Measurements from ENCODE around the gene STOML1.
"Not testable (repeated sequence)": the region's sequence is repeated elsewhere in the genome, so short reads cannot be mapped to it uniquely, and the experiment has no call there.

Gene STOML1

GRCh38 chr15:73986055-73986775, 5.9 kb downstream of the STOML1 start:
- no peak for DNase-seq

DNA sequence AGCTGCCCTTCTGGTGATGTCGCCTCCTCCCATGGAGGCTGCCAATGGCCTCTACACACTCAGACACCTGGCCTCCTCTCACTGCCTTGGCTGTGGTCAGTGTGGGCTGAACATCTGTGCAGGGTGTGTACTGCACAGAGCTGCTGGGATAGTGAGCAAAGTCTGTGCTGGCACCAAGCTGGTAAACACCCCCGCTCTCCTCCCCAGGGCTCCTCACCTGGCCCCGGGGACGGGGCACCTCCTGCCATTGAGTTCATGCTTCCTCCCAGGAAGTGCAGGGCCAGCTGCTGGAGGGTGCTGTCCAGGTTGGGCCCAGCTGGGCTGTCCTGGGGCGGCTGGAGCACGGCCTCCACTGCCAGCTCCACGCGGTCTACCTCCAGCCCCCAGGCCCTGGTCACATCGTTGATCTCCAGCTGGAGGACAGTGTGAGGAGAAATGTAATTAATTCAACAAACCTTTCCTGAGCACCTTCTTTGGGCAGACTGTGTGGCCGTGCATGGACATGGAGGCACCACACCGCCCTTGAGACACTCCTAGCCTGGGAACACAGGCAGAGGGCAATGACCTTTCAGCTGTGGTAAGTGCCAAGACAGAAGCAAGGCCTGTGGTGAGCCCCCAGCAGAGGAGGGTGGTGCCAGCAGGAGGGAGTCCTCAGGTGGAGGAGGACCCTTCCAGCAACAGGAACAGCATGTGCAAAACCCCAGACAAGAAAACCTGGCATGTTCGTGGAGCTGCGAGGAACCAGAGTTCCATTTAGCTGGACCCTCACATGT, 6.8 kb downstream of the STOML1 start:
- DNase-seq: no peak

DNA sequence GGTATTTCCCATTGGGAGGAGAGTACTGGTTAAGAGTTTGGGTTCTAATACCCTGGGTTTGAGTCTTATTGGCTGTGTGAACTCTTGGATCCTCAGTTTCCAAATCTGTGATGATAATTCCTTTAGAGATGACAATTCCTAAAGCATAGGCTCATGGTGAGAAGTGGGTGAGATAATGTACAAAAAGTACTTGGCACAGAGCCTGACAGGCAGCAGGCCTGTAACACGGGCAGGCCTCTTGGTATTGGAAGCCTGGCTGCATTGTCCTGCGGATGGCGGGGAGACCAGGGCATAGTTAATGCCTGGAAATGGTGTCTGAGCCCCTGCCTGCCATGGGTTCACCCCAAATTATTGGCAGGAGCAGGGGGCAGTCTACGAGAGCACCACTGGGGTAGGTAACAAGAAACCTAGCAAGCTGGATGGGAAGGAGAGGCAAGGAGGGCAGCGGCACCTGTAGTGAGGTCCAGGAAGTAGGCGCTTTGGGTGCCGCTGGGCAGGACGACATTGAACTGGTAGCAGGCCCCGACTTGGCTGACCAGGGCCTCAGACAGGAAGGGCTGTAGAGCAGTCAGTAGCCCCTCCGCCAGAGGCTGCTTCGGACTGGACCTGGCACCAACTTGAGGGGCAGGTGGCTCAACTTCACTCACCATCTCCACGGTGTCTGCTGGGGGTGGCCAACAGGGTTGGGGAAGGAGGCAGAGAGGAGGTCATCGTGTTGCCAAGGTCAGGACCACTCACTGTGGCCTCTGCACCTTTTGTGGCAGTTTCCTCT, 7.7 kb downstream of the STOML1 start:
- no peak for DNase-seq

- DNase-seq: no peak
Observed at GRCh38 chr15:73983773-73984172, 8.3 kb downstream of the STOML1 start.

- no peak for DNase-seq
Observed at GRCh38 chr15:73983211-73983727, 8.8 kb downstream of the STOML1 start.

DNA sequence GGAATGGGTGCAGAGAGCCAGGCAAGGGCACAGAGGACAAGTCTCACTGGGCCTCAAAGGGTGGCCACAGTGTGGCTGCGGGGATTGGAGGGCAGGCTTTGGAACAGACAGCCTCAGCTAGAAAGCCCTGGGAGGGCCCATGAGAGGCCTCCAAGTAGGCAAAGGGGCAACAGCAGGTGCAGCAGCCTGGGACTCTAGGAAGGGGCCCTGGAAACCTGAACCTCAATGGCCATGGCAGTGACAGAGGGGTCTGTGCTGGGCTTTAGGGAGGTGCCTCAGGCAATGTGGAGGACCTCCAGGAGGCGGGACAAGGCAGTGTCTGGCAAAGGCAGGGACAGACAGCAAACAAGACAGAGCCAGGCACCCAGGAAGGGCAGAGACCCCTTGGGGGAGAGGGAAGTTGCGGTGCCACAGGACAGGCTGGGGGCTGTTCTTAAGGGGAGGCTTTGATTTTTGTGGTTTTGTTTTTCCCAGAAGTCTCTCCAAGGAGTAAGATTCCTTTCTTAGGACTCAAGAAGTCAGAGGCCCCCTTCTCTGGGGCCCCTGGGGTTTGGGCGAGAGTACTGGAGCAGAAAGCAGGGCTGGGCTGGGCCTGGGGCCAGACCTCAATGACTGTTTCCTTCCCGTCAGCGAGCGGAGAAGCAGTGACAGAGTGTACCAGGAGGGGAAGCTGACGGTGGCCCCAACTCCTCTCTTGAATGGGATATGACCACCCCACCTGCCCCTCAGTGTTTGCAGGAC, 9.7 kb downstream of the STOML1 start:
- no peak for DNase-seq

DNA sequence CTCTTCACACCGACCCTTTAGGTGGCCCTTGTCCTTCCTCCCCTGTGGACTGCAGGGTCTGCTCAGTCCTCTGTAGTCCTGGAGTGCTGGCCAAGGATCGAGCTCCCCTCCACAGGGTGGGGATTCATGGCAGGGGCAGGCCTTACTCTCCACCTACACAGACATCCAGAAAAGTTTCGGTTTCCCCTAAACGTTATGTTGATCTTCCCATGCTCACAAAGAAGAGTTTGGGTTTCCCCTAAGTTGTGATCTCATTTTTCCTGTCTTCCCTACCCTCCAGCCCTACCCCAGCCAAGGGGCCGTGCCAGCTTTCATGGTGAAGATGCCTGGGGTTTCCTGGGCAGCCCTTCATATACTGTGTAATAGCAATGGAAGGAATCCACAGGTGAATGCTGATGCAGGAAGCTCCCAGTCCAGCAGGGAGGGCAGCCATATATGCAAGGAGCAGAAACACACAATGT, 10.3 kb downstream of the STOML1 start:
- no peak for DNase-seq

DNA sequence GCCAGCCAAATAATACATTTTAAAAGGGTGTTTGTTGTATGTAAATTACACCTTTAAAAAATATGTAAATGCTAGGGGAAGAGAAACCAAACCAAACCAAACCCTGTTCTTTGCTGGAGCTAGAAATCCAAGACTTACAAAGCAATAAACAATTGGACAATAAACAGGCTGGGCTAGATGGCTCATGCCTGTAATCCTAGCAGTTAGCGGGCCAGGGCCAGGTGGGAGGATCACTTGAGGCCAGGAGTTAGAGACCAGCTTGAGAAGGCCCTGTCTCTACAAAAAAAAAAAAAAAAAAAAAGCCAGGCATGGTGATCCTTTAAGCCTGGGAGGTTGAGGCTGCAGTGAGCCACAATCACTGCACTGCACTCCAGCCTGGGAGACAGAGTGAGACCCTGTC, 12.5 kb downstream of the STOML1 start:
- DNase-seq: no peak

- peak; percentile 3 for DNase-seq
Observed at GRCh38 chr15:73978896-73979295, 13.2 kb downstream of the STOML1 start.

GRCh38 chr15:73975440-73976125, 16.5 kb downstream of the STOML1 start:
- peak; percentile 23 for DNase-seq

DNA sequence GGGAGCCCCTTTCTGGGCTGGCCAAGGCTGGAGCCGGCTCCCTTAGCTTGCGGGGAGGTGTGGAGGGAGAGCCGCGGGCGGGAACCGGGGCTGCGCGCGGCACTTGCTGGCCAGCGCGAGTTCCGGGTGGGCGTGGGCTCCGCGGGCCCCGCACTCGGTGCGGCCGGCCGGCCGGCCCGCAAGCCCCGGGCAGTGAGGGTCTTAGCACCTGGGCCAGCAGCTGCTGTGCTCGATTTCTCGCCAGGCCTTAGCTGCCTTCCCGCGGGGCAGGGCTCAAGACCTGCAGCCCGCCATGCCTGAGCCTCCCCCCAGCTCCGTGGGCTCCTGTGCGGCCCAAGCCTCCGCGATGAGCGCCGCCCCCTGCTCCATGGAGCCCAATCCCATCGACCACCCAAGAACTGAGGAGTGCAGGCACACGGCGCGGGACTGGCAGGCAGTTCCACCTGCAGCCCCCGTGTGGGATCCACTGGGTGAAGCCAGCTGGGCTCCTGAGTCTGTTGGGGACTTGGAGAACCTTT, 18.4 kb downstream of the STOML1 start:
- peak; percentile 28 for DNase-seq

DNA sequence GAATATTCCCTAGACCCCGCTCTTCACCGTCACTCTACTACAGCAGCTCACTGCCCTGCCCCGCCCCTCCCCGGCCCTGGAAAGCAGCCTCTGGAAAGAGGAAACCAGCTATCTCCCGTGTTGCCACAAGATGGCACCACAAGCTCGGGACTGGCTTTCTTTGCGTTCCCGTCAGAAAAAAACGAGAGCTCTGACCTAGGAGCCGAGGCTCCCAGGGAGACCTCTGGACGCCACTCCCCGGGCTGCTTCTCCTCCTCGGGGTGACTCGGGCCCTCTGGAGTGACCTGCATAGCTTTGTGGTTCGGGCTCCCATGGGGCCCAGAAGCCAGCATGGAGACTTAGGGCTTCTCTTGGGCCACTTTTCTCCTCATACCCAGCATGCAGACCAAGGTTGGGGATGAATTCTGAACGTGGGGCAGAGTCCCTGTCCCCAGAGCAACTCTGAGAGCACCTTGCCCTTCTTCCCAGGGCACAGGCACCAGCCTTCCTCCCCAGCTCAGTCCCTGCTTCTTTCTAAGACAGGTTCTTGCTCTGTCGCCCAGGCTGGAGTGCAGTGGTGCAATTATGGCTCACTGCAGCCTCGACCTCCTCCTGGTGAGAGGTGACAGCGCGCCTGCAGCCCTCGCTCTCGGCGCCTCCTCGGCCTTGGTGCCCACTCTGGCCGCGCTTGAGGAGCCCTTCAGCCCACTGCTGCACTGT, 19.0 kb downstream of the STOML1 start:
- DNase-seq: peak; percentile 73

GRCh38 chr15:73969151-73969759, 22.8 kb downstream of the STOML1 start:
- no peak for DNase-seq

GRCh38 chr15:73968461-73968860, 23.6 kb downstream of the STOML1 start:
- no peak for DNase-seq

- no peak for DNase-seq
Observed at GRCh38 chr15:73965758-73966113, 26.4 kb downstream of the STOML1 start.

GRCh38 chr15:73965094-73965757, 26.9 kb downstream of the STOML1 start:
- no peak for DNase-seq

GRCh38 chr15:73964736-73965093, 27.4 kb downstream of the STOML1 start:
- peak; percentile 87 for DNase-seq

GRCh38 chr15:73962433-73962832, 29.7 kb downstream of the STOML1 start:
- no peak for DNase-seq

GRCh38 chr15:73960472-73961070, 31.5 kb downstream of the STOML1 start:
- DNase-seq: not testable (repeated sequence)

DNA sequence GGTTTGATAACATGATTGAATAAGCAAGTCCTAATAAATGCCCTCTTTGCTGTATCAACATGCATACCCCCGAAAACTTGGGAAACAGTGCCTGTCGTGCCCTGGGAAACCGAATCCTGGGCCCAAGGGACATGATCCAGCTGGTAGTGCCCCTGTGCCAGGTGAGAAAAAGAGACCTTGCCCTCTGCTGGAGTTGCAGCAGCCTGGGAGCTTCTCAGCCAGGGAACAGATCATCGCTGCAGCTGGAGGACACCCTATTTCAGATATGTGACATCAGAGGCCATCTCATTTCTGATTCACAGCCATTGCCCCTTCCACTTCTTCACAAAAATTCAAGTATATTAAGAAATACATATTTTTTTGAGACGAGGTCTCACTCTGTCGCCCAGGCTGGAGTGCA, 32.3 kb downstream of the STOML1 start:
- DNase-seq: no peak
